ENCODE results near the gene SIRPA.

SIRPA gene

DNA sequence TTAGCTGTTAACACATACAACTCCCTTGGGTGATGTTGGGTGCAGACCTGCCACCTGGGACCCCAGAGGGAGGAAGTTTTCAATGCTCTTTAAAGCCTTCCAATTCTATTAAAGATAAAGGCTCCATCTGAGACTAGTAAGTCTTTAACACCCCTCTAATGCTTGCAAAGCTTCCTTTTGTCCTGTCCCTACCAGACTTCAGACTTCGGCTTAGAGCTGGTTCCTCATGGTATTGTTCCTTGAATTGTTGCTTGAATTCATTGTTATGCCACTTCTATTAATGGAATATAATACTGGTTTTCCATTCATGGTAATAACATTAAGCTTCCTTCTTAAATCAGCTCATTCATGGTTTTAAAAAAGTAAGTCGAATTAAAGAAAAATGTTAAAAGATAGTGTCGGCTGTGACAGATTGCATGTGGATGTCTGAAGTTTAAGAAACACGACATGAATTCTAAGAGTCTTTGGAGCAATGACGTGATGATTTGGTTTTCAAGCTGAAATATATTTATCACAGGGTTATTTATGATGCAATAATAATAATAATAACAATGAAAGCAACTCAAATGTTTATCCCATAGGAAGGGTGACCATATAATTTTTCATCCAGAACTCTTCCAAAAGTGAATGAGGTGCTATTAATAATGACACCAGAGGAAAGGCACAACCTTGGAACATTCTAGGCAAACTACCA is 76.8 kb downstream of the SIRPA start:
- Histone ChIP-seq H3K27me3 (ENCODE audit: insufficient read depth, insufficient read length) (no peaks in the 10 kb centered on the region), H3K9ac (ENCODE audit: insufficient read length, low read depth) (no peak overlapping the region), H3K9me3 (ENCODE audit: insufficient read depth, low read length) (no peaks in the 10 kb centered on the region), H3K4me1 (ENCODE audit: insufficient read depth, insufficient read length) (no peaks in the 10 kb centered on the region), H3K4me3 (ENCODE audit: insufficient read length, low read depth) (no peak overlapping the region), H3K36me3 (ENCODE audit: insufficient read depth, insufficient read length, low read length) (no peaks in the 10 kb centered on the region)
- no peak for TF ChIP-seq ZNF274 (IDR thresholded peaks at IDR 0.05; ENCODE audit: low read depth, low read length)
- TF ChIP-seq SUZ12 (IDR thresholded peaks at IDR 0.05; ENCODE audit: extremely low read depth, insufficient read depth, insufficient read length): no peak
- TF ChIP-seq YY1 (IDR thresholded peaks at IDR 0.05; ENCODE audit: insufficient read depth, insufficient read length): no peak
- no peak for DNase-seq (ENCODE audit: low read depth, low spot score)

DNA sequence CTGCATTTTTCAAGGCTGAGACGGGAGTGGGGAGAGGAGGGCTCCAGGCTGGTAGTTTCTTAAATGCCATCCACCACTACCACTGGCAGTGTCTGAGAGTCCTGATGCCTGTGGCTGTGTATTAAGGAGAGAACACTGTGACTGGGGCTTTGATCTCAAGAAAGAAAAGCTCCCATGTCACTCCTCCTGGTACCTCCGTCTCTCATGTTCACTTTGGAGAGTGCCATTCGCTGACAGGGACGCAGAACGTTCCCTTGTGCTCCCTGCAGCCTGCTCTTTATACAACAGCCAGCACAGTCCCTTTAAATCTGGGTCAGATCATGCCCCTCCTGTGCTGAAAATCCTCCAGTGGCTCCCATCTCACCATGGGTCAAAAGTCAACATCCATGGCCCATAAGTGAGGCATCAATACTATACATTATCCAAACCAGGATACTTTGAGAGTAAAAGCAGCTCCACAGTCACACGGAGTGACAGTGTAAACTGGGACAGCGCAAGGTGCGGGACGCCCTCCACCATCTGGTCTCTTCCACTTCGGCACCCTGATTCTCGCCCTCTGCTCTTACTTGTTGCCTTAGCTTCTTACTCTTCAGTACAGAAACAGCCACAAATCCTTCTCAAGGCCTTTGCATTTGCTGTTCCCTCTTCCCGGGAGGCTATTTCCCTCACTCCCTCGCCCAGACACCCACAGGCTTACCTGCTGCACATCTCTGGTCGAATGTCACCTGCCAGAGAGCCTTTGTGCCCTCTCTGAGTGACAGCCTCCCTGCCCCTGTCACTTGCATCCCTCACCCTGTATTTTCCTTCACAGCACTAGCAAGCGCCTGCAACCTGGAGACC is 78.6 kb downstream of the SIRPA start:
- DNase-seq (ENCODE audit: low read depth, low spot score): no peak
- H3K27me3 ChIP-seq (ENCODE audit: insufficient read depth, insufficient read length): no peaks in the 10 kb centered on the region
- H3K36me3 ChIP-seq (ENCODE audit: insufficient read depth, insufficient read length, low read length): no peaks in the 10 kb centered on the region
- H3K4me1 ChIP-seq (ENCODE audit: insufficient read depth, insufficient read length): no peaks in the 10 kb centered on the region
- no peak overlapping the region for H3K4me3 ChIP-seq (ENCODE audit: insufficient read length, low read depth)
- H3K9me3 ChIP-seq (ENCODE audit: insufficient read depth, low read length): no peaks in the 10 kb centered on the region
- no peak for TF ChIP-seq SUZ12 (IDR thresholded peaks at IDR 0.05; ENCODE audit: extremely low read depth, insufficient read depth, insufficient read length)
- no peak overlapping the region for H3K9ac ChIP-seq (ENCODE audit: insufficient read length, low read depth)

DNA sequence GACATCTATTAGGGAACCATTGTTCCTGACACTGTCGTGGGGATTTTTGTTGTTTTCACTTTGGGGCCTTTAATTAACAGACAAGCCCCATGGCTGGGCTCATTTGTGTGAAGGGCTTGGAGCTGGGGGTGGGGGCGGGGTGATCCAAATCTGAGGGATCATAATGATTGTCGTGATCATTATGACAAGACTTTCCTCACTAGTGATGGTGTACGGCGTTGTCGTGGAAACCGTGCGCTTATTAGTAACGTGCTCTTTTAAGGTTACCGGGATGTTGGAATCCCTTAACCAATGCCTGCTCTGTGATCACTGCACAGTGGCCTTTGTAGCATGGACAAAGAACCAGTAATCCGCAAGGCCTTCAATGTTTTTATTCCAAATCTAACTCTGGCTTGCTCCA is 80.1 kb downstream of the SIRPA start:
- H3K4me1 ChIP-seq (ENCODE audit: insufficient read depth, insufficient read length): no peaks in the 10 kb centered on the region
- H3K4me3 ChIP-seq (ENCODE audit: insufficient read length, low read depth): no peak overlapping the region
- no peak for TF ChIP-seq ZNF274 (IDR thresholded peaks at IDR 0.05; ENCODE audit: low read depth, low read length)
- no peak for TF ChIP-seq SUZ12 (IDR thresholded peaks at IDR 0.05; ENCODE audit: extremely low read depth, insufficient read depth, insufficient read length)
- no peak for TF ChIP-seq YY1 (IDR thresholded peaks at IDR 0.05; ENCODE audit: insufficient read depth, insufficient read length)
- H3K36me3 ChIP-seq (ENCODE audit: insufficient read depth, insufficient read length, low read length): no peaks in the 10 kb centered on the region
- DNase-seq (ENCODE audit: low read depth, low spot score): no peak
- H3K27me3 ChIP-seq (ENCODE audit: insufficient read depth, insufficient read length): no peaks in the 10 kb centered on the region
- H3K9me3 ChIP-seq (ENCODE audit: insufficient read depth, low read length): no peaks in the 10 kb centered on the region
- H3K9ac ChIP-seq (ENCODE audit: insufficient read length, low read depth): no peak overlapping the region

DNA sequence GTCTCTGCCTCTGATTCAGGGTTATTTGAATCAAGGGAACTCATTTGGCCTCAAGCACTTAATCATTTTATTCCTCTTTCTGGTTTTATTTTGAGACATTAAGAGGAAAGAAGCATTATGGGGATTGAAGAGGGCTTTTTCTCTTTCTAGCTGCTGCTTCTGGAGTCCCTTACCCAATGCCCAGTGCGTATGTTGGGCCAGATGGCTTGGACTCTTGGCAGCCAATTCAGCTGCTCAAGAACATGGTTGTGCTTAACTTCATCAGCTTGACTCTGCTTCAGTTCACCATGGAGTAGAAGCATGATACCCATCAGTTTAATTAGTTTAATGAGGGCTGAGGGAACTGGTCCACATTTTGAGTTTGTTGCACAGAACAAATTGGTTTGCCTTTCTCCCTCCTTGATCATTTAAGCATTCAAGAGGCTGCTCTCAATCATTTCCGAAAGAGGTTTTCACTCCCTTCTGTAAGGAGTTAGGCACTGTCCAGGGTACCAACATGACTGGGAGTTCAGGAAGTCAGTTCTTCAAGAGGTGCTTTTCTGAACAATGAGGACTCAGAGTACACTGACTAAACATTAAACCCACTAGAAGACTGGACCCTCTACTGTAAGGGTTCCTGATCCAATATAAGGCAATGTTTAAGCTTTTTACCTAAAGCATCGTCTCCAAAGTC is 84.0 kb downstream of the SIRPA start:
- Histone ChIP-seq H3K27me3 (ENCODE audit: insufficient read depth, insufficient read length) (no peaks in the 10 kb centered on the region), H3K9ac (ENCODE audit: insufficient read length, low read depth) (no peak overlapping the region), H3K9me3 (ENCODE audit: insufficient read depth, low read length) (no peaks in the 10 kb centered on the region), H3K36me3 (ENCODE audit: insufficient read depth, insufficient read length, low read length) (no peaks in the 10 kb centered on the region), H3K4me1 (ENCODE audit: insufficient read depth, insufficient read length) (no peaks in the 10 kb centered on the region), H3K4me3 (ENCODE audit: insufficient read length, low read depth) (no peak overlapping the region)
- TF ChIP-seq SUZ12 (IDR thresholded peaks at IDR 0.05; ENCODE audit: extremely low read depth, insufficient read depth, insufficient read length): no peak
- TF ChIP-seq ZNF274 (IDR thresholded peaks at IDR 0.05; ENCODE audit: low read depth, low read length): no peak
- no peak for TF ChIP-seq YY1 (IDR thresholded peaks at IDR 0.05; ENCODE audit: insufficient read depth, insufficient read length)
- no peak for DNase-seq (ENCODE audit: low read depth, low spot score)

DNA sequence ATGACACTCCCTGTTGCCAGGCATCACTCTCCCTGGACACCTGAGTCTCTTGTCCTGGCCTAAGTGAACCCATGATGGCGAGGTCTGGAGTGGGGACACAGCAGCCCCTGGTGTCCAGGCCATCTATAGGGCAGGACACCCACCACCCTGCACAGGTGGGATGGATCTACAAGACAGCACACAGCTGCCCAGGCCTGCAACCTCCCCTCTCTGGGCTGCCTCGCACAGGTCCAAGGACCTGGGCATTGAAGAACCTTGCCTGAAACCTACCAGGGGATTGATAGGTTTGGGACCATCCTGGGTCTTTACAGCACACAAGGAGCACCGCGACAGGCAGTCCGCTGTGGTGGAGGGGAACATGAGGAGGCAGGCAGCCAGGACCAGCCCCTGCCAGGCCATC is 87.5 kb downstream of the SIRPA start:
- H3K4me3 ChIP-seq (ENCODE audit: insufficient read length, low read depth): no peak overlapping the region
- H3K9ac ChIP-seq (ENCODE audit: insufficient read length, low read depth): no peak overlapping the region
- no peaks in the 10 kb centered on the region for H3K27me3 ChIP-seq (ENCODE audit: insufficient read depth, insufficient read length)
- TF ChIP-seq SUZ12 (IDR thresholded peaks at IDR 0.05; ENCODE audit: extremely low read depth, insufficient read depth, insufficient read length) (no peak), YY1 (IDR thresholded peaks at IDR 0.05; ENCODE audit: insufficient read depth, insufficient read length) (no peak), ZNF274 (IDR thresholded peaks at IDR 0.05; ENCODE audit: low read depth, low read length) (no peak)
- no peak for DNase-seq (ENCODE audit: low read depth, low spot score)
- no peaks in the 10 kb centered on the region for H3K4me1 ChIP-seq (ENCODE audit: insufficient read depth, insufficient read length)
- H3K36me3 ChIP-seq (ENCODE audit: insufficient read depth, insufficient read length, low read length): no peaks in the 10 kb centered on the region
- H3K9me3 ChIP-seq (ENCODE audit: insufficient read depth, low read length): no peaks in the 10 kb centered on the region

DNA sequence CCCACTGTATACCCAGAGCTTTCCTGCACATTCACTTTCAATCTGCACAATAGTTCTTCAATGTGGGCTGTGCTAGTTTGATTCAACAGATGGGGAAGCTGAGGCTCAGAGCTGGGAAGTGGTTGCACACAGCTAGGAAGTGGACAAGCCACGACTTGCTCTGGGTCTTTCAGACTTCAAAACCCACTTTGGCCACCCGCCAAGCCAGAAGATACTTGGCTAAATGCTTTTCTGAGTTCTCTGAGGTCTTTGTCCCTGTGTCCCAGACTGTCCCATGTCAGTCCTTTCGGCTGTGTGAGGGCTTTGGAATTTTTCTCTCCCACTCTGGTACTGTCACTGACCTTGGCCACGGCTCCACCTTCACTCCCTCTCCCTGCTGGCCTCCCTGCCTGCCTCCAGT is 88.1 kb downstream of the SIRPA start:
- Histone ChIP-seq H3K9ac (ENCODE audit: insufficient read length, low read depth) (no peak overlapping the region), H3K27me3 (ENCODE audit: insufficient read depth, insufficient read length) (no peaks in the 10 kb centered on the region), H3K4me3 (ENCODE audit: insufficient read length, low read depth) (no peak overlapping the region), H3K36me3 (ENCODE audit: insufficient read depth, insufficient read length, low read length) (no peaks in the 10 kb centered on the region), H3K4me1 (ENCODE audit: insufficient read depth, insufficient read length) (no peaks in the 10 kb centered on the region), H3K9me3 (ENCODE audit: insufficient read depth, low read length) (no peaks in the 10 kb centered on the region)
- DNase-seq (ENCODE audit: low read depth, low spot score): no peak
- no peak for TF ChIP-seq YY1 (IDR thresholded peaks at IDR 0.05; ENCODE audit: insufficient read depth, insufficient read length)
- no peak for TF ChIP-seq ZNF274 (IDR thresholded peaks at IDR 0.05; ENCODE audit: low read depth, low read length)
- no peak for TF ChIP-seq SUZ12 (IDR thresholded peaks at IDR 0.05; ENCODE audit: extremely low read depth, insufficient read depth, insufficient read length)

DNA sequence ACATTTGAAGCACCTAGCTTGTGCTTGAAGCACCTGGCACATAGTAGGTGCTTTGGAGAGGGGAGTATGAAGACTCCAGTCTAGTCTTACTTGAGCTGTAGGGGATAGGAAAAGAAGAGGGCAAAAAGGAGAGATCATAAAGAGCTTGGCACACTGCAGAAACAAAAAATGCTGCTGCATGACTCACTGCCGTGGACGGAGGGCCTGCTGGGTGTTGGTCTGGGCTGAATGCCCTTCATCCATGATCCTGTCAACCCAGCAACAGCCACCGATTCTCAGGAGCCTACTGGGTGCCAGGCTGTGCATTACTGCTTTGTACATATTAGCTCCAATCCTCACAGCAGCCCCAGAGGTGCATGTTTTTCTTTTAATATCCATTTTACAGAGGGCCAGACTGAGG is 92.6 kb downstream of the SIRPA start:
- H3K9me3 ChIP-seq (ENCODE audit: insufficient read depth, low read length): no peaks in the 10 kb centered on the region
- H3K4me3 ChIP-seq (ENCODE audit: insufficient read length, low read depth): no peak overlapping the region
- TF ChIP-seq YY1 (IDR thresholded peaks at IDR 0.05; ENCODE audit: insufficient read depth, insufficient read length): no peak
- TF ChIP-seq ZNF274 (IDR thresholded peaks at IDR 0.05; ENCODE audit: low read depth, low read length): no peak
- TF ChIP-seq SUZ12 (IDR thresholded peaks at IDR 0.05; ENCODE audit: extremely low read depth, insufficient read depth, insufficient read length): no peak
- DNase-seq (ENCODE audit: low read depth, low spot score): no peak
- no peaks in the 10 kb centered on the region for H3K4me1 ChIP-seq (ENCODE audit: insufficient read depth, insufficient read length)
- H3K36me3 ChIP-seq (ENCODE audit: insufficient read depth, insufficient read length, low read length): no peaks in the 10 kb centered on the region
- no peaks in the 10 kb centered on the region for H3K27me3 ChIP-seq (ENCODE audit: insufficient read depth, insufficient read length)
- H3K9ac ChIP-seq (ENCODE audit: insufficient read length, low read depth): no peak overlapping the region

All from NT2/D1 (cell line).